Loucy (cell line): Measurements from ENCODE around the gene ADGRL3.

Experiments
- EZH2phosphoT487 ChIP-seq: fragments of 200-600 bp; IDR thresholded peaks from 2 replicates; pipeline ENCODE4 v1.6.1; 2018; ENCODE audit warnings: antibody characterized with exemption, mild to moderate bottlenecking, moderate library complexity, borderline replicate concordance
- TF ChIP-seq, protein P1 (sequence below): fragments of 200-600 bp; sonication (generic); conservative IDR thresholded peaks from 2 replicates; pipeline ENCODE4 v1.5.1; 2014; ENCODE audit warnings: mild to moderate bottlenecking, antibody characterized with exemption, low read length

DNA sequence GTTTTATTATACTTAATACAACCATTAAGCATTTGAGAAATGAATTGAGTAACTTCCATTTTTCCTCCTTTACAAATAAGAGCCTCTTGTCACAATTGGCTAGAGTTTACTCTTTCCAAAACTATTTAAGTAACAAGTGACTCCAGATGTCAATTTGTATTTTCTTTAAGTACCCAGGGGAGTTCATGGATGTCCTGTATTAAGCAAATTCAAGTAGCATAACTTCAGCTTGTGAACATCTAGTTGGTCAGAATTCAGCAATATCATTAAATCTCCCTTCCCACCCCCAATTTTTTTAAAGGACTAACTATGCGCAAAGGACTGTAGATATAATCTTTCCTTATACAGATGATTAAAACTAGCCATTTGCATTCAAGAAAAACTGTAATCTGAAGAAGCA is 1.4 kb upstream of the ADGRL3 start:
- TF ChIP-seq, protein P1, sequence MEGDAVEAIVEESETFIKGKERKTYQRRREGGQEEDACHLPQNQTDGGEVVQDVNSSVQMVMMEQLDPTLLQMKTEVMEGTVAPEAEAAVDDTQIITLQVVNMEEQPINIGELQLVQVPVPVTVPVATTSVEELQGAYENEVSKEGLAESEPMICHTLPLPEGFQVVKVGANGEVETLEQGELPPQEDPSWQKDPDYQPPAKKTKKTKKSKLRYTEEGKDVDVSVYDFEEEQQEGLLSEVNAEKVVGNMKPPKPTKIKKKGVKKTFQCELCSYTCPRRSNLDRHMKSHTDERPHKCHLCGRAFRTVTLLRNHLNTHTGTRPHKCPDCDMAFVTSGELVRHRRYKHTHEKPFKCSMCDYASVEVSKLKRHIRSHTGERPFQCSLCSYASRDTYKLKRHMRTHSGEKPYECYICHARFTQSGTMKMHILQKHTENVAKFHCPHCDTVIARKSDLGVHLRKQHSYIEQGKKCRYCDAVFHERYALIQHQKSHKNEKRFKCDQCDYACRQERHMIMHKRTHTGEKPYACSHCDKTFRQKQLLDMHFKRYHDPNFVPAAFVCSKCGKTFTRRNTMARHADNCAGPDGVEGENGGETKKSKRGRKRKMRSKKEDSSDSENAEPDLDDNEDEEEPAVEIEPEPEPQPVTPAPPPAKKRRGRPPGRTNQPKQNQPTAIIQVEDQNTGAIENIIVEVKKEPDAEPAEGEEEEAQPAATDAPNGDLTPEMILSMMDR: no peak
- TF ChIP-seq EZH2phosphoT487: no peak
